Stimulated activated CD4-positive, alpha-beta T cell treated with anti-CD3 and anti-CD28 coated beads, Interleukin-15, amount 100 ng/mL, for 24 hours (primary cell): ENCODE measurements around the gene UST.

Experiments
- DNase-seq: peaks from one replicate; pipeline ENCODE4 v3.0.0-alpha.2; 2020

The UST gene

GRCh38 chr6:149015535-149016525 is 269.0 kb downstream of the UST start:
- DNase-seq = no peak

DNA sequence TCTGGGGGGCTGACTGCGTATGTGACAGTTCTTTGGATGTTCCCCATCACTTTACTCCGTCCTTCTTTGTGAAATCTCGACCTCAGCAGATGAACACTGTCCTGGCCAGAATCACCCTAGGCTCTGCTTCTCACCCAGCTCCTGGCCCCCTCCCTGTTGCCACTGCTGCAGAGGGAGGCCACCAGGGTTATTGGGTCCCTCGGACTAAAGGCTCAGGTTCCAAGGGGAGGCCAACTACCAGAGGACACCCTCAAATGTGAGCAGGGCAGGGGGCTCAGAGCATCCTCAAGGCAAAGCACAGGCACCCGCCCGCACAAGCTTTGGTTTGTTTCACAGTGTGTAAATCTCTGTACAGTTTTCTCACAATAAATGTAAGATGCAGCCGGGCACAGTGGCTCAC is 269.9 kb downstream of the UST start:
- DNase-seq = no peak

GRCh38 chr6:149020319-149020718 is 273.5 kb downstream of the UST start:
- DNase-seq = no peak

GRCh38 chr6:149024361-149024760 is 277.5 kb downstream of the UST start:
- DNase-seq = no peak

- no peak for DNase-seq
Measured at GRCh38 chr6:149025061-149025460, 278.2 kb downstream of the UST start.

GRCh38 chr6:149026530-149026942 is 279.7 kb downstream of the UST start:
- DNase-seq = peak; percentile 32

- DNase-seq = no peak
Measured at GRCh38 chr6:149027484-149027883, 280.7 kb downstream of the UST start.

GRCh38 chr6:149028767-149029405 is 282.1 kb downstream of the UST start:
- peak; percentile 77 for DNase-seq

DNA sequence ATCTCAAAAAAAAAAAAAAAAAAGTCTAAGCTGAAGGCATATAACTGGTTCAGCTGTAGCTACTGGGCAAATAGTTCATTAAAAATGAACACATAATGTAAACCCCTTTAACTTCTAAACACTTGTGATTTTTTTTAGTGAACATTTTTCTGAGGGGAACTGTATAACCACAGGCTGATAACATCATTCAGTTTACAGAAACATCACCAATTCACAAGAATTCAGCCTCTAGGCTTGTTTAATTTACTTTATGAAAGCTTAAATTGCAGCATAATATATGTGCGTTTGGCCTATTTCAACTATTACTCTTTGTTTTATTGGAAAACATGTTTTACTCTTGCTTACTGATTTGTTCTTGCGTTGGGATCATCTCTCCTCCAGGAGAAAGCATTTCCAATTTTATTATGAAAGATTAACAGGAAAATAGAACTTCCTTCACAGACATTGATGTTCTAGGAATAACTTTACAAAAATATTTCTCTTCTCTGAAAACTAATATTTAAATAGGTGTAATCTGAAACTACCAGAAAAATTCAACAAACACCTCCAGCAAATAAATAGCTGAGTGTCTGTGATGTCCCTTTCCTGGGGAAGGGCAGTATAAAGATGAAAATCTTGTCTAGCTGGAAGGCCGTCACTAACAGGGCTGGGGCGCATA is 284.5 kb downstream of the UST start:
- DNase-seq = no peak

DNA sequence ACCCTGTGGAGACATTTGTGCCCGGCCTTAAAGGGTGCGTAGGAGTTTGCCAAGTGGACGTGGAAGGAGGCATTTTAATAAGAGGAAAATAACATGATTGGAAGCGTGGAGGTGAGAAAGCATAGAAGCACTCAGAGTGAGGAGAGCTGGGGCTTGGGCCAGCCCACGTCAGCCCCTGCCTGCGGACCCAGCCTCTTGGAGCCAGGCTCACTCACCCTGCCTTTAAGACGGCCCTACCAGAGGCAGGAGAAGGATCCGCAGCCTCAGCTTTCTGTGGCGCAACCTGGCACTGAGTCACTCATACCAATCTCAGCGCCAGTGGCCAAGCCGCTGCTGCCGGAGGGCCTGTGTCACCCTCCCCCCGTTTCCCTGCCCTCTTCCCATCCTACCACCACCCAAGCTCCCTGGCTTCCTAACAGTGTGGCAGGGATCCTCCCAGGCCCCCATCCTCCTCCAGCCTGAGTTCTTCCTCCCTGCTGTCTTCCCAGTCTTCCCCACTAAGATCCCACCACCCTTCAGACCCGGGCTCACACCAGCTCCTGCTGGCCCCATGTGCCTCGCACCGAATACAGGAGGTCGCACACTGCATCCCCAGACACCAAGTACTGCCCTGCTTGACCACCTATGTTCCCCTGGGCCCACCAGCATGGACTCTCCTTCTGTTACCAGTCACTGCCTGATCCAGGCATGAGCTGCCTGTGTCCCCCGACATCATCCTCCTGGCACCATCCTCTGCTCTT is 285.2 kb downstream of the UST start:
- DNase-seq = peak; percentile 63

DNA sequence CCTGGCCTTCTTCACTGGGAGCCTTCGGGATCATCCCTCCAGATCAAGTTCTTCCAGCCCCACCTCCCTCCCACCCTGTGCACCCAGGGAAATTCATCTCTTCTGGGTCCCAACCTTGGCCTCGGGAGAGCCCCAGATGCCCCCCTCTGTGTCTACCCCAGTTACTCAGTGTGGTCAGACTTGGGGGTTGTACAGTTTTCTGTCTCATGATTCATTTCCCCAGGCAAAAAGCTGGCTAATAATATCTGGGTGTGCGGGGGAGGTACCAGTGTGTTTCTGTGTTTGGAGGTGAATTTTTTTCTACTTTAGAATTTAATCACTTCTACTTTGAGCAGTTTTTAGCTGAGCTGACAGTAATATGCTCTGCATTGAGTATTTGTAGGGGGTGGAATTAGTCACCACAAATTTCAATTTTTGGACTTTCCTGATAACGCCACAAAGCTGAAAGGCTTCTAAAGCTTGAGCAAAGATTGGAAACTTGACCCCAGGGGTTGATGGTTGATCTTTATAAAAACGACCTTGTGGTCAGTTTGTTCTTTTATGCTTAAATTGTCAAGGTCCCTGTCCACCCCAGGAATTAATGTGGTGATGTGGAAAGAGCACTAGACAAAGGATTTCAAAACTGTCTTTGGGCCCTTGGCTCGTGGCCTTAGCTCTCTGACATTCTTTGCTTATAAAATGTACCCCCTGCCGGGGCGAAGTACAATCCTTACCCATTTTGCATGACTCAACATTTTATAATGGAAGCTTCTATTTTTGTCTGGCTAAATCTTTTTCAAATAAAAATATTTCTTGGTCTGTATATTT is 286.0 kb downstream of the UST start:
- peak; percentile 78 for DNase-seq

GRCh38 chr6:149033454-149033853 is 286.6 kb downstream of the UST start:
- DNase-seq = peak; percentile 29

DNA sequence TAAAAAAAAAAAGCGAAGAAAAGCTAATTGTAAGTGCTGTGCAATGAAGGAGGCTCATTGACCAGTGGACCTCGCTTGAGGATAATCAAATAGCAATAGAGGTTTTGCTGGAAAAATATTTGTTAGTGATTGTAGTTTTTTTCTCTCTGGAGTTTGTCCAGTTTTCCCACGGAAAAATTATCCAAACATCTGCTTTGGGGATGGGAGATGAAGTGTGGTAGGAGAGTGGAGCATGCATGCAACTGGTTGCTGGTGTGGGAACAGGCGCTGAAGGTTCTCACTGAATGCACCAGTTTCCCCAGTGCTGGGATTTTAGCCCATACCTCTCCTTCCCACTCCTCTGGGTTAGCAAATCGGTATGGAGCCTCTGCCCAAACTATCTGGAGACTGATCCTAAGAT is 288.9 kb downstream of the UST start:
- no peak for DNase-seq

GRCh38 chr6:149037051-149037671 is 290.3 kb downstream of the UST start:
- no peak for DNase-seq

GRCh38 chr6:149039025-149039424 is 292.2 kb downstream of the UST start:
- DNase-seq = peak; percentile 56

- DNase-seq = no peak
Measured at GRCh38 chr6:149041953-149042352, 295.1 kb downstream of the UST start.

GRCh38 chr6:149043476-149044130 is 296.8 kb downstream of the UST start:
- DNase-seq = peak; percentile 52

- DNase-seq = no peak
Measured at GRCh38 chr6:149044528-149044927, 297.7 kb downstream of the UST start.

DNA sequence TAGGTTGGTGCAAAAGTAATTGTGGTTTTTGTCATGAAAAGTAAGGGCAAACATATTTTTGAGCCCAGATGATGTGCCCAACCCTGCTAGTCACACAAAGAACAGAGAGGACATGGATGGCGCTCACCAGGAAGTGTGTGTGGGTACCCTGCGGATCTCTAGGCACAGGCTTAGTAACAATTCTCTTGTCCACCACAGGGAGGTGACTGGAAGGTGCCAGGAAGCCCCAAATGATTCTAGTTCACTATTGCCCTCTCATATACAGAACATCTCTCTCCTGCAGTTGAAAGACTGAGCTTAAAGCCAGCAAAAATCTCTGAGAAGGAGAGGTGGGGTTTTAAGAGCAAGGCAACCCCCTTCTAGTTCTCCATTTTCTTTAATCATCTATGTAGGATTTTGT is 298.6 kb downstream of the UST start:
- DNase-seq = no peak

DNA sequence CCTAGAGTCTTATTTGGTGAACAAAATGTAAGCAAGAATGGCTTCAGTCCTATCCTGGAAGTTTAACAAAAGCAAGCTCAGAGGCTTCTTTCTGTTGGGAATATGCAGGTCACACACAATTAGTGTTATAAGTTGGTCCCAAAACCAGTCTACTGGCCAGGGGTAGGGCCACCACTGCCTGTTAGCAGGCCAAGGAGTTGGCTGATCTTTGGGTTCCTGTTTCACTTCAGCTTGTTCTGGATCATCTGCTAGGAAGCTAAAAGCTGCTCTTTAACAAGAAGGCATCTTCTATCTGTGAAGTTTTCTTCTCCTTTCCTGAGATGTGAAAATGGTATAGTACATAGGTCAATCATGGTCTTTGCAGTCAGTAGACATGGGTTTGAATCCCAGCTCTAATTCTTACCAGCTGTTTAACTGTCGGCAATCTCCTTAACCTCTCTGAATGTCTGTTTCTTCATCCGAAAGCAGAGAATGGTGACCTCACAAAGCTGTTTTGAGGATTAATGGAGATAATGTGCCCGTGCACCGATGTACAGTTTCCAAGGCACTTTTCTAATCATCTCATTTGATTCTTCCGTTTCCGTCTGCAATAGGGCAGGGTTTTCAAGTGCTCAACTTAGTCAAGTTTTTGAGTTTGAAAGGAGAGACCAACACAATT is 299.5 kb downstream of the UST start:
- no peak for DNase-seq
